K562 treated with DMSO at 1 percent for 12 hours (cell line): ENCODE data around the gene YRDC. TPM values are rescaled to one million over a fixed set of nuclear protein-coding genes. Genes with fewer than 3 reads are reported as not detected.

Experiments
- total RNA-seq: library from RNA; unstranded; fragments of 300-600 nt; gene quantifications from 2 replicates; pipeline ENCODE4 v1.2.3, GENCODE V29; 2022; ENCODE audit not compliant: insufficient read depth

Gene YRDC, protein sequence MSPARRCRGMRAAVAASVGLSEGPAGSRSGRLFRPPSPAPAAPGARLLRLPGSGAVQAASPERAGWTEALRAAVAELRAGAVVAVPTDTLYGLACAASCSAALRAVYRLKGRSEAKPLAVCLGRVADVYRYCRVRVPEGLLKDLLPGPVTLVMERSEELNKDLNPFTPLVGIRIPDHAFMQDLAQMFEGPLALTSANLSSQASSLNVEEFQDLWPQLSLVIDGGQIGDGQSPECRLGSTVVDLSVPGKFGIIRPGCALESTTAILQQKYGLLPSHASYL
- total RNA-seq: 41.1 and 46.3 TPM in 2 replicates

GRCh38 chr1:37807555-37808368 is at the start of gene YRDC, which contains the start of gene C1orf122:
Gene YRDC (minus strand): TSS chr1:37808208. CDS start chr1:37808180, 28 bp downstream.
Gene C1orf122 (plus strand): TSS chr1:37807790. CDS start chr1:37808405, 615 bp downstream.

GRCh38 chr1:37793773-37794371 is 14.1 kb downstream of the YRDC start, which contains the start of gene MANEAL:
Gene MANEAL (plus strand): TSS chr1:37793847. CDS start chr1:37794183, 336 bp downstream.

DNA sequence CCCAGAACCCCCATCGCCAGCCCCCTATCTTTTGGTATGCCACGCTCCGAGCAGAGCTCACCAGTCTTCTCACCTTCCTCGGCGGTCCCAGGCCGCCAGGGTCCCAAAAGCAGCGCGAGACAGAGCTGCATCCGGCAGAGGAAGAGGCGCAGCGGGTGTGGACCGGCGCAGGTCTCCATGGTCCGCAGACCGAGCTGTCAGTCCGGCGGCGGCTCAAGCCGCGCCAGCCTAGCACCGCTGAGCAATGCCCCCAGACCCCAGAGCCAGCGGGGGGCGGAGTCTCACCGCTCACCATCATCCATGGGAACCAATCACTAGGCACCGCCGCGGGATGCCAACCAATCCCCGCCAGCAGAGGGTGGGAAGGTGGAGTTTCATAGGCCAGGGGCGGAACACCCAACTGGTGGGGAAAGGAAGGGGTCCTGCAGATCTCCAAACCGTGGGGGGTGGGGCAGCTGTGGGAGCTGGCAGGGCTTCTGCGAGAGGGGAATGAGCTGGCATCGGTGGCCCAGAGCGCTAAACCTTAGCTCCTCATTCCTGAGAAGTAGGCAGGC is 43.0 kb downstream of the YRDC start, which contains the start of gene EPHA10:
Gene EPHA10, minus strand, starts transcription at position 233 of the 554 bp plus-strand sequence. Its CDS starts 54 bp downstream, at position 179.

Other genes starting within 250 kb of the YRDC start
- 60.8 and 85.9 TPM in 2 replicates for gene GNL2, start 212.3 kb downstream of the YRDC start, total RNA-seq
- not detected in 2 replicates for gene RSPO1, start 173.3 kb downstream of the YRDC start, total RNA-seq
- gene CDCA8, start 115.7 kb downstream of the YRDC start, total RNA-seq: 50.0 and 88.1 TPM in 2 replicates
- not detected in 2 replicates for gene EPHA10, start 43.1 kb downstream of the YRDC start, total RNA-seq
- gene MANEAL, start 14.4 kb downstream of the YRDC start, total RNA-seq: 0.48 and 0.58 TPM in 2 replicates
- gene C1orf122, start 418 bp downstream of the YRDC start, total RNA-seq: 80.3 and 182 TPM in 2 replicates
- 1.1 and 4.0 TPM in 2 replicates for gene MTF1, start 51.4 kb upstream of the YRDC start, total RNA-seq
- gene INPP5B, start 138.8 kb upstream of the YRDC start, total RNA-seq: 12.3 and 27.3 TPM in 2 replicates
- gene SF3A3, start 181.8 kb upstream of the YRDC start, total RNA-seq: 53.1 and 94.1 TPM in 2 replicates
- 90.3 and 117 TPM in 2 replicates for gene FHL3, start 197.3 kb upstream of the YRDC start, total RNA-seq
- 50.2 and 62.1 TPM in 2 replicates for gene UTP11, start 204.5 kb upstream of the YRDC start, total RNA-seq
- 0.28 and 0.64 TPM in 2 replicates for gene POU3F1, start 238.6 kb upstream of the YRDC start, total RNA-seq